HG02970 (cell line): ENCODE results near the gene TMEM139.

Source experiments
- ATAC-seq: cut with Tn5 transposase; IDR thresholded peaks from one replicate; pipeline ENCODE4 v1.9.1; 2021; ENCODE audit warnings: mild to moderate bottlenecking, moderate library complexity, moderate number of reproducible peaks; ENCODE audit not compliant: unreplicated experiment, low FRiP score

The TMEM139 gene

DNA sequence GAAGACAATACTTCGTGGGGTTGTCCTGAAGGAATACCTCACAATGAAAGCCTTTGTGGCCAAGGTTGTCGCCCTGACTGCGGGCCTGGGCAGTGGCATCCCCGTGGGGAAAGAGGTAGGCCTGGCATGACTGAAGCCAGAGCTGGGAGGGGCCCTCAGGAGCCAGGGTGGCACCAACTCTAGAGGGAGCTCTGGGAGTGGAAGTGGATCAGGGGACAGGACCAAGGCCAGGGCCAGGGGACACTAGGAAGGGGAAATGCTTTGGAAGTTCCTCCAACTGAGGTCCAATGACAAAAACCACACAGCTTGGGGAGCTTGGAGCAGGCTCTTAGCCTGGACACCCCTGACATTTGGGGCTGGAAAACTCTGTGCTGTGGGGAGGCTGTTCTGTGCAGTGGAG, 37.0 kb downstream of the TMEM139 start:
- no peak for ATAC-seq

- ATAC-seq = no peak
These were observed 38.2 kb downstream of the TMEM139 start for GRCh38 chr7:143322760-143323633.

- ATAC-seq = no peak
These were observed 38.9 kb downstream of the TMEM139 start for GRCh38 chr7:143323653-143324052.

- no peak for ATAC-seq
These were observed 40.5 kb downstream of the TMEM139 start for GRCh38 chr7:143325240-143325639.

GRCh38 chr7:143327903-143328302, 43.1 kb downstream of the TMEM139 start:
- no peak for ATAC-seq

DNA sequence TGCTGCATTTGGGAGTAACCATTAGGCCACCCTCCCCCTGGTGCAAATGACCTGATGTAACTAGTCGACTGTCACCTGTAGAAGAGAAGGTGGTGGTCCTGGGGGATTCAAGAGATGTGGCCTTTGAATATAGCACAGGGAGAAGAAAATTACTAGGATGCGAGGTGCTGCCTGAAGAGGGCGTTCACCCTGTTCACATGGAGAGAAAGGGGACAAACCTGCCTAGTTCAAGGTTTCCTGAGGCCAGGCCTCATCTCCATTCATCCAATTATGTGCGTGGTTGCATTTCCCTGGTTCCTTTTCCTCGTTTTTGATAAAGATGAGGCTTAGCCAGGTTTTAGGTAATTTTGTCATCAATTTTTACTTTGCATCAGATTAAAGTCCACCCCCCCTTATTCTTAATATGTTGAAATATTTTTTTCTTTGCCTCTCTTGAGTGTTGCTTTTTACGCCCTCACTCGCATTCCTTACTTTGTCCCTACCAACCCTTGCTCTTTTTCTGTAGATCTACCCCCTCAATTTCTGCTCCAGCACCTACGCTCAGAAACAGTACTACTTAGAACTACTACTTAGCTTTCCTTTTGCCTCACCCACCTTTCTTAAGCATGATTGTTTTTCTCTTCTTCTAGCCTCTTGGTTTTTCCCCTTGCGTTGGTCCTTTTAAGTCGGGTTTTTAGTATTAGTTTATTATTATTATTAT, 44.9 kb downstream of the TMEM139 start:
- no peak for ATAC-seq

DNA sequence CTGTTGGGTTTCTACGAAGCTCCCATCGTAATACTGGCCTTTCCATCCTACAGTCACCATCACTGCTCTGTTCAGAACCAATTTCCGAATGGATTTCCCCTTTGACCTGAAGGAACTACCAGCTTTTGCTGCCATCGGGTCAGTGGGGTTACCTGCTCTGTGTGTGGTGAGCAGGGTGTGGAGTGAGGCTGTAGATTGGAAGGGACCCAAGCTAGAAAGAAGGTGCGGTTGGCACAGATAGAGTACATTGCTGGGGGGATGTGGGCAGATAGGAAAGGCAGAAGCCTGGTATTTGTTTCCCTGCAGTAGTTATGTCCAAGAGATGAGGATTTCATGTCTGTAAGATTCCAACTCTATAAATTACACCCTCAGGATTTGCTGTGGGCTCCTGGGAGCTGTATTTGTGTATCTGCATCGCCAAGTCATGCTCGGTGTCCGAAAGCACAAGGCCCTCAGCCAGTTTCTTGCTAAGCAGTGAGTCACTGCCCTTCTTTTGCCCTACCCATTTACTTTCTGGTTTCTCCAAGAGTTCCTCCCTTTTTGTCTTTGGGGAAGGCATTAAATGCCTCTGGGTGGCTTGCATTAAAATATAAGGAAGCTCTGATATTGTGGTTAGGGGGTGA, 46.5 kb downstream of the TMEM139 start:
- no peak for ATAC-seq

DNA sequence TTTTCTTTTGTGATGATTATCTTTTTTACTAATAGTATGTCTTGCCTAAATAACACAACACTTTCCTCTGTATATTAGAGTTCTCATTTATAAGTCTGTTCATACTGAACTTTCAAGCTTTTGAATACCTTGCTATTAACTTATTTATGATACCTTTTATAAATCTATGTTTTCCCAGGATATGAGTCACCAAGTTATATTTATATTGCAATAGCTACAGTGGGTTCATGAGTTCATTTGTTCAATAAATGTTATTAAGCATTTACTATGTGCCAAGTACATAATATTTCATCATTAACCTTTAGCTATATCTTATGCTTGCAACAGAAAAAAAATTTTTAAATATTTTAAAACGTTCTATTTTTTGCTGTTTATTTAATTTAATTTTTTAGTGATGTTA, 49.5 kb downstream of the TMEM139 start:
- no peak for ATAC-seq

- no peak for ATAC-seq
These were observed 52.5 kb downstream of the TMEM139 start for GRCh38 chr7:143337216-143337615.
